ENCODE results near the gene FAHD1. TPM values are rescaled to one million over a fixed set of nuclear protein-coding genes. Genes with fewer than 3 reads are reported as not detected.

FAHD1 gene
- polyA plus RNA-seq, 3 donors: 7.5 to 24.9 (median 17.3) TPM

GRCh38 chr16:1810106-1810505 lies 16.9 kb upstream of the FAHD1 start:
- H3K27me3 ChIP-seq (ENCODE audit: control insufficient read depth in 2 of 2, insufficient read depth in 2 of 2, low read length in 2 of 2): no peaks in the 10 kb centered on the region
- H3K27ac ChIP-seq (ENCODE audit: low read depth in 1 of 2, low read length in 2 of 2): no peak overlapping the region
- H3K9me3 ChIP-seq (replicated peaks in 1 of 2; ENCODE audit: control insufficient read depth in 1 of 2, insufficient read depth in 1 of 2, low read length in 2 of 2): no peaks in the 10 kb centered on the region
- no peak overlapping the region for H3K4me3 ChIP-seq (replicated peaks in 1 of 3; ENCODE audit: low read depth in 2 of 3, low read length in 3 of 3)
- H3K79me2 ChIP-seq (ENCODE audit: insufficient read depth, low read length): no peaks in the 10 kb centered on the region
- Mint-ChIP-seq H3K27me3 (ENCODE audit: low read depth in 3 of 3) (no peaks in the 10 kb centered on the region), H3K4me3 (no peak overlapping the region), H3K4me1 (no peaks in the 10 kb centered on the region), H3K27ac (no peak overlapping the region), H3K9me3 (peaks cover 0 to 2% (median 0%) of the 10 kb centered on the region in 7 donors), H3K36me3 (peaks cover 49 to 80% of the 10 kb centered on the region in 2 donors)
- intact Hi-C loops (cut with micrococcal nuclease): no loop called here
- no peak for DNase-seq
- H4K20me1 ChIP-seq (ENCODE audit: insufficient read depth, low read length): peaks cover 17% of the 10 kb centered on the region
- H3K36me3 ChIP-seq (replicated peaks in 1 of 2; ENCODE audit: control insufficient read depth in 1 of 2, insufficient read depth in 2 of 2, low read length in 2 of 2): peaks cover 42 to 60% of the 10 kb centered on the region in 2 donors
- H3K9ac ChIP-seq (ENCODE audit: insufficient read depth, low read length, poor library complexity, severe bottlenecking): no peak overlapping the region
- no peak overlapping the region for H3K4me2 ChIP-seq (replicated peaks; ENCODE audit: extremely low read depth, low read length, poor library complexity, severe bottlenecking)
- no peak overlapping the region for H2AFZ ChIP-seq (ENCODE audit: insufficient read depth, low read depth, low read length, poor library complexity, severe bottlenecking)
- no peaks in the 10 kb centered on the region for H3K4me1 ChIP-seq (ENCODE audit: control insufficient read depth in 1 of 2, insufficient read depth in 2 of 2, low read length in 2 of 2)
- WGBS (ENCODE audit: insufficient coverage): 98% methylated on average over 5 of the region's 16 CpGs
- TF ChIP-seq CTCF (IDR thresholded peaks at IDR 0.05): no peak

GRCh38 chr16:1810536-1810935 lies 16.5 kb upstream of the FAHD1 start:
- H3K4me3 Mint-ChIP-seq: no peak overlapping the region
- TF ChIP-seq CTCF (IDR thresholded peaks at IDR 0.05): no peak
- H3K79me2 ChIP-seq (ENCODE audit: insufficient read depth, low read length): no peaks in the 10 kb centered on the region
- no peak overlapping the region for H2AFZ ChIP-seq (ENCODE audit: insufficient read depth, low read depth, low read length, poor library complexity, severe bottlenecking)
- H3K27ac Mint-ChIP-seq: no peak overlapping the region
- no peak overlapping the region for H3K27ac ChIP-seq (ENCODE audit: low read depth in 1 of 2, low read length in 2 of 2)
- no peaks in the 10 kb centered on the region for H3K4me1 Mint-ChIP-seq
- H4K20me1 ChIP-seq (ENCODE audit: insufficient read depth, low read length): peaks cover 19% of the 10 kb centered on the region
- H3K4me2 ChIP-seq (replicated peaks; ENCODE audit: extremely low read depth, low read length, poor library complexity, severe bottlenecking): no peak overlapping the region
- H3K9me3 Mint-ChIP-seq: peaks cover 0 to 2% (median 0%) of the 10 kb centered on the region in 7 donors
- intact Hi-C loops (cut with micrococcal nuclease): no loop called here
- H3K4me1 ChIP-seq (ENCODE audit: control insufficient read depth in 1 of 2, insufficient read depth in 2 of 2, low read length in 2 of 2): no peaks in the 10 kb centered on the region
- no peak overlapping the region for H3K4me3 ChIP-seq (replicated peaks in 1 of 3; ENCODE audit: low read depth in 2 of 3, low read length in 3 of 3)
- H3K9me3 ChIP-seq (replicated peaks in 1 of 2; ENCODE audit: control insufficient read depth in 1 of 2, insufficient read depth in 1 of 2, low read length in 2 of 2): no peaks in the 10 kb centered on the region
- no peak for DNase-seq
- H3K27me3 ChIP-seq (ENCODE audit: control insufficient read depth in 2 of 2, insufficient read depth in 2 of 2, low read length in 2 of 2): no peaks in the 10 kb centered on the region
- H3K36me3 ChIP-seq (replicated peaks in 1 of 2; ENCODE audit: control insufficient read depth in 1 of 2, insufficient read depth in 2 of 2, low read length in 2 of 2): peaks cover 46 to 64% of the 10 kb centered on the region in 2 donors
- no peak overlapping the region for H3K9ac ChIP-seq (ENCODE audit: insufficient read depth, low read length, poor library complexity, severe bottlenecking)
- H3K27me3 Mint-ChIP-seq (ENCODE audit: low read depth in 3 of 3): no peaks in the 10 kb centered on the region
- 99% methylated on average over 12 of the region's 16 CpGs for WGBS (ENCODE audit: insufficient coverage)
- H3K36me3 Mint-ChIP-seq: peaks cover 53 to 83% of the 10 kb centered on the region in 2 donors

All from CD14-positive monocyte (primary cell).